NB4 (cell line): ENCODE results near the gene CNN2.

Source experiments
- CTCF ChIP-seq: IDR thresholded peaks from one replicate; pipeline ENCODE4 v1.5.1; 2012; ENCODE audit warnings: low read depth, low read length
- MAX ChIP-seq: IDR thresholded peaks from 2 replicates; pipeline ENCODE4 v1.6.1; 2011; ENCODE audit warnings: low read depth, low read length

GRCh38 chr19:1079566-1080111 lies 53.2 kb downstream of the CNN2 start:
- TF ChIP-seq CTCF (no peak), MAX (no peak)
